Calu3 (cell line): ENCODE measurements around the gene CAVIN1. TPM values are rescaled to one million over a fixed set of nuclear protein-coding genes. Genes with fewer than 3 reads are reported as not detected.

Source experiments
- BruUV-seq: library from RNA; stranded (reverse); fragments of 400-500 nt; replicated peaks from 2 replicates; lab custom pipeline; 2021; lab: Mats Ljungman, UMichigan
- CTCF ChIA-PET: fragments of 300-600 bp; sonication (Branson Sonifier 250); formaldehyde crosslinking; loops from one replicate; lab custom pipeline; 2022; ENCODE audit warnings: antibody characterized with exemption; lab: Charles Lee
- DNase-seq: peaks from one replicate; pipeline ENCODE4 v3.0.0; 2022
- H3K27ac Mint-ChIP-seq: one replicate; pipeline ENCODE4 v1.8.0; 2022; ENCODE audit warnings: mixed read lengths; ENCODE audit not compliant: unreplicated experiment
- H3K27me3 Mint-ChIP-seq: one replicate; pipeline ENCODE4 v1.8.0; 2022; ENCODE audit warnings: mixed read lengths; ENCODE audit not compliant: unreplicated experiment
- H3K36me3 Mint-ChIP-seq: one replicate; pipeline ENCODE4 v1.8.0; 2022; ENCODE audit warnings: mild to moderate bottlenecking, moderate library complexity, mixed read lengths; ENCODE audit not compliant: insufficient read depth, unreplicated experiment
- H3K4me1 Mint-ChIP-seq: one replicate; pipeline ENCODE4 v1.8.0; 2022; ENCODE audit warnings: mild to moderate bottlenecking, low read depth, mixed read lengths; ENCODE audit not compliant: unreplicated experiment
- H3K4me3 Mint-ChIP-seq: one replicate; pipeline ENCODE4 v1.8.0; 2022; ENCODE audit warnings: mild to moderate bottlenecking, low read depth, moderate library complexity, mixed read lengths; ENCODE audit not compliant: unreplicated experiment
- H3K9me3 Mint-ChIP-seq: one replicate; pipeline ENCODE4 v1.8.0; 2022; ENCODE audit warnings: low read depth, mixed read lengths; ENCODE audit not compliant: unreplicated experiment
- intact Hi-C: fragments of 100-400 bp; cut with micrococcal nuclease; formaldehyde crosslinking; loops from one replicate; pipeline ENCODE4 v1.10.0; 2022; ENCODE audit not compliant: unreplicated experiment
- total RNA-seq: library from RNA; stranded (reverse); gene quantifications from 2 replicates; pipeline ENCODE4 v1.2.3, GENCODE V29; 2022
- TF ChIP-seq, protein P1 (sequence below): fragments of 200-600 bp; IDR thresholded peaks from one replicate; pipeline ENCODE4 v1.8.0; 2022; ENCODE audit warnings: antibody characterized with exemption; ENCODE audit not compliant: unreplicated experiment

Gene CAVIN1
- total RNA-seq, 1 experiment from 2014 or later, result 4.0 TPM

DNA sequence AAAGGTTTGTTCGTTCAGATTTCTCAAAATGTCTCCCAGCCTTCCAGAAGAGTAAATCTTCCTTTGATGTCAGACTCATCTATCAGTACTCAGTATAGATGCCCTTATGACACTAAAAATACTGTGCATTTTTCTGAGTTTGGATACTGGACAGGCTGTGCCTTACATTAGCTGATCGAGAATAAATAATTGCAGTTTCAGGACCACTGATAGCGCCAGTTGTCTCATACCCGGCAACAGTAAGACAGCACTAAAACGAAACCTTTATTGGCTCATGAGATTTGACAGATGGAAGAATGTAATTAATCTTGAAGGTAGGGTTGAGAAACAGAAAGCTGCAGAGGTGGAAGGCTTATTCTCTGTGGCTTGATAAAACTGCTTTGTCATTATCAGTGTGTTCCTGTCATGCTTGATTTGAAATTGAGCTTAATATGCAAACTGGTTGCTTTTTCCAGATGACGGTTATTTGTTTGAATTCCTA lies 36.8 kb upstream of the CAVIN1 start:
- intact Hi-C loops, result no loop called here
- Mint-ChIP-seq H3K27ac (peak overlapping the region; percentile 85), H3K9me3 (no peaks in the 10 kb centered on the region), H3K36me3 (peaks cover 64% of the 10 kb centered on the region), H3K4me1 (peaks cover 51% of the 10 kb centered on the region), H3K4me3 (peak overlapping the region; percentile 97), H3K27me3 (no peaks in the 10 kb centered on the region)
- no peak for DNase-seq
- CTCF ChIA-PET, result interaction anchor here (0.7 to 1.6 kb wide), 9 partner anchors 14 to 494 kb away, joined by 3 to 5 read pairs (median 3); partner anchors contain the start of gene CNP
- TF ChIP-seq, protein P1, sequence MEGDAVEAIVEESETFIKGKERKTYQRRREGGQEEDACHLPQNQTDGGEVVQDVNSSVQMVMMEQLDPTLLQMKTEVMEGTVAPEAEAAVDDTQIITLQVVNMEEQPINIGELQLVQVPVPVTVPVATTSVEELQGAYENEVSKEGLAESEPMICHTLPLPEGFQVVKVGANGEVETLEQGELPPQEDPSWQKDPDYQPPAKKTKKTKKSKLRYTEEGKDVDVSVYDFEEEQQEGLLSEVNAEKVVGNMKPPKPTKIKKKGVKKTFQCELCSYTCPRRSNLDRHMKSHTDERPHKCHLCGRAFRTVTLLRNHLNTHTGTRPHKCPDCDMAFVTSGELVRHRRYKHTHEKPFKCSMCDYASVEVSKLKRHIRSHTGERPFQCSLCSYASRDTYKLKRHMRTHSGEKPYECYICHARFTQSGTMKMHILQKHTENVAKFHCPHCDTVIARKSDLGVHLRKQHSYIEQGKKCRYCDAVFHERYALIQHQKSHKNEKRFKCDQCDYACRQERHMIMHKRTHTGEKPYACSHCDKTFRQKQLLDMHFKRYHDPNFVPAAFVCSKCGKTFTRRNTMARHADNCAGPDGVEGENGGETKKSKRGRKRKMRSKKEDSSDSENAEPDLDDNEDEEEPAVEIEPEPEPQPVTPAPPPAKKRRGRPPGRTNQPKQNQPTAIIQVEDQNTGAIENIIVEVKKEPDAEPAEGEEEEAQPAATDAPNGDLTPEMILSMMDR, result no peak
- no TSS peak for BruUV-seq

DNA sequence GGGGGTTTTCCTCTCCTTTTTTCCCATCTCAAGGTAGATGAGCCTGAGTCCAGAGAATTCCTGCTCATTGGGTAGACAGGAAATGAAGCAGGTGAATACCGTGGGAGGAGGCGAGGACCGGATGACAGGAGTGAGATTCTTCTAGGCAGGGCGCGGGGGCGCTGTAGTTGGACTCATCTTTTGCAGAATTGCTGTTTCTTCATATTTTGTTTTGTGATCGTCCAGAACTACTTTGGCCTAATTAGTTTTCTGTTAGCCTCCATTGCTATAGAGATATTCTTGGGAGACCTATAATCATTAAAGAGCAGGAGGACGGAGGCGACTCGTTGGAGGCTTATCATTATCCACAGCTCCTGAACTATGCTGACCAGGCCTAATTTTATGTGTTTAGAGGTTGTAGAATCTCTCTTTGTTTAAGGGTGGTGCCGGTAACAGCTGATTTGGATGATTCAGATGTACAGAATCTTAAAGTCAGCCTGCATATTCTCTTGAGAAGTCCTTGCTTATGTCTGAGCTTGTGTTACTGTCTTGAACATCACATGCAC lies 36.3 kb upstream of the CAVIN1 start:
- peak overlapping the region; percentile 85 for H3K27ac Mint-ChIP-seq
- H3K4me3 Mint-ChIP-seq, result peak overlapping the region; percentile 97
- CTCF ChIA-PET, result interaction anchor here (0.6 to 1.6 kb wide), 8 partner anchors 15 to 493 kb away, joined by 3 to 6 read pairs (median 4); partner anchors contain the start of gene CNP
- peaks cover 51% of the 10 kb centered on the region for H3K4me1 Mint-ChIP-seq
- H3K36me3 Mint-ChIP-seq, result peaks cover 64% of the 10 kb centered on the region
- H3K9me3 Mint-ChIP-seq, result no peaks in the 10 kb centered on the region
- TF ChIP-seq, protein P1, result no peak
- DNase-seq, result peak; percentile 70
- no peaks in the 10 kb centered on the region for H3K27me3 Mint-ChIP-seq
- BruUV-seq, result TSS peak; percentile 75
- intact Hi-C loops, result no loop called here

DNA sequence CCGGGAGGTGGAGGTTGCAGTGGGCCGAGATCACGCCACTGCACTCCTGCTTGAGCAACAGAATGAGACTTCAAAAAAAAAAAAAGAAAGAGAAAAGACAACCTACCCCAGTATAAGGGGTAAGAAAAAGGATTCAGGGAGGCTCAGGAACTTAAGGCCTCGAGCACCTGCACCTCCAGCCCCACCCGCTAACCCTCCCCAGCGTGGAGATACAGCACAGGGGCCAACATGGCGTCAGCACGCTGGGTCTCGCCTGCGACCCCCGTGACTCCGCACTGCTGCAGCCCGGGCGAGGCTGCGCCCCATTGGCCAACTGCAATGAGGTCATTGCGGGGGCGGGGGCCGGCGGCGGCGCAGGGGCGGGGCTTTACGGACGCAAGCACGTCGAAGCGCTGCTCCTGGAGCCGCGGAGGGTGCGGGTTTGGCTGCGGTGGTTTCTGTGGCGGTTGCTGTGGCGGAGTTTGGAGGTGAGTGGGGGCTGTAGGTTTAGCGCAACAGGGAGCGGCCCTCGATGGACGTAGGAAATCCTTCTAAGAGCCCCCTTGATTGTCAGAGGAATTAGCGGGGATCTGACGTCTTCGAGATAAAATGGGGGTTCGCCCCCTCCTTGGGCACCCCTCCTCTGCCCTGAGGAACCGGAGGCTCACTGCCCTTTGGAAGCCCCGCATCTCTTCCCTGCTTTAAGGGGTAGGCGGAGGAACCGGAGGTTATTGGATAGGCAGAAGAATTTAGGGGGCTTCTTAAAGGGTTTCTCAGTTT lies 35.6 kb upstream of the CAVIN1 start, which contains the start of gene ATP6V0A1:
Gene ATP6V0A1, plus strand, starts transcription at position 382 of the 759 bp plus-strand sequence. CDS start 2,017 bp downstream, outside the sequence.
- Mint-ChIP-seq H3K4me1 (peaks cover 46% of the 10 kb centered on the region), H3K4me3 (peak within 1 kb of the TSS; percentile 97), H3K27ac (peak within 1 kb of the TSS; percentile 85), H3K36me3 (peaks cover 64% of the 10 kb centered on the region), H3K9me3 (no peaks in the 10 kb centered on the region), H3K27me3 (no peaks in the 10 kb centered on the region)
- TF ChIP-seq, protein P1, result no peak
- peak; percentile 99 for DNase-seq
- intact Hi-C loops, result no loop called here
- no TSS peak for BruUV-seq
- CTCF ChIA-PET, result interaction anchor here (0.6 to 1.6 kb wide), 5 partner anchors 25 to 492 kb away, joined by 3 to 6 read pairs (median 3); partner anchors contain the start of gene CNP

DNA sequence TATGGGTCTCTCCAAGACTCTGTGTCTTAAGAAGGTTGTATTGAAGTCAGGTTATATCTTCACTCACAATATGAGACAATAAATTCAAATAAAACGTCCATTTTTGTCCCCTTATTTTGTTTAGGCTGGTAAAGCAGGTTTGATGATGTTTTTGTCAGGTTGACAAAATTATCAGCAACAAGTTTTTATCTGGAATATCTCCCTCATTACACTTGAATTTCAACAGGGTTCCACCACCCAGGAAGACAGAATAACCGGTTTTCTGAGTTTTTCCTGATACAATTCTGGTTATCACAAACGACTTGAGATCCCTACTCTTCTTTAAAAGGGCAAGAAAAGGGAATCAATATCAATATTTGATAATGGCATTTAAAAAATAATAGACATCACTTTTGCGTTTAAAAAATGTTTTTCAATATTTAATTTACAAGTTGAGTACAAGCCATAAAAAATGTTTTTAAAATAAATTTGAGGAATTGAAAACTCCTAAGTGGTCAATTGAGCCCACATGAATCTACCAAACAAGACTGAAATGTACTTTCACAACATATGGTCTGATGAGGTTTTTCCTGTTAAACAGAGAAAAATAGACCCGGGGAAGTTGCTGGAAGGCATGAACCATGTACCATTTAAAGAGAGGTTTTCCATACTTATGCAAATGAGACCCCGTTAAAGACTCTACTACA lies 34.2 kb upstream of the CAVIN1 start:
- intact Hi-C loops, result loop anchor here (2.0 kb wide), 1 partner anchor 28 kb away; no protein-coding TSS in a partner anchor
- H3K4me1 Mint-ChIP-seq, result peaks cover 39% of the 10 kb centered on the region
- H3K36me3 Mint-ChIP-seq, result peaks cover 53% of the 10 kb centered on the region
- DNase-seq, result no peak
- H3K27me3 Mint-ChIP-seq, result no peaks in the 10 kb centered on the region
- no TSS peak for BruUV-seq
- no peaks in the 10 kb centered on the region for H3K9me3 Mint-ChIP-seq
- peak overlapping the region; percentile 85 for H3K27ac Mint-ChIP-seq
- TF ChIP-seq, protein P1, result no peak
- CTCF ChIA-PET, result interaction anchor here (0.6 to 1.6 kb wide), 4 partner anchors 24 to 576 kb away, joined by 3 to 4 read pairs (median 3); partner anchors contain the start of gene CAVIN1
- peak overlapping the region; percentile 97 for H3K4me3 Mint-ChIP-seq
